Measurements from ENCODE around the gene DNA2.
"Not testable (repeated sequence)": the region's sequence is repeated elsewhere in the genome, so short reads cannot be mapped to it uniquely, and the experiment has no call there.

The DNA2 gene, protein sequence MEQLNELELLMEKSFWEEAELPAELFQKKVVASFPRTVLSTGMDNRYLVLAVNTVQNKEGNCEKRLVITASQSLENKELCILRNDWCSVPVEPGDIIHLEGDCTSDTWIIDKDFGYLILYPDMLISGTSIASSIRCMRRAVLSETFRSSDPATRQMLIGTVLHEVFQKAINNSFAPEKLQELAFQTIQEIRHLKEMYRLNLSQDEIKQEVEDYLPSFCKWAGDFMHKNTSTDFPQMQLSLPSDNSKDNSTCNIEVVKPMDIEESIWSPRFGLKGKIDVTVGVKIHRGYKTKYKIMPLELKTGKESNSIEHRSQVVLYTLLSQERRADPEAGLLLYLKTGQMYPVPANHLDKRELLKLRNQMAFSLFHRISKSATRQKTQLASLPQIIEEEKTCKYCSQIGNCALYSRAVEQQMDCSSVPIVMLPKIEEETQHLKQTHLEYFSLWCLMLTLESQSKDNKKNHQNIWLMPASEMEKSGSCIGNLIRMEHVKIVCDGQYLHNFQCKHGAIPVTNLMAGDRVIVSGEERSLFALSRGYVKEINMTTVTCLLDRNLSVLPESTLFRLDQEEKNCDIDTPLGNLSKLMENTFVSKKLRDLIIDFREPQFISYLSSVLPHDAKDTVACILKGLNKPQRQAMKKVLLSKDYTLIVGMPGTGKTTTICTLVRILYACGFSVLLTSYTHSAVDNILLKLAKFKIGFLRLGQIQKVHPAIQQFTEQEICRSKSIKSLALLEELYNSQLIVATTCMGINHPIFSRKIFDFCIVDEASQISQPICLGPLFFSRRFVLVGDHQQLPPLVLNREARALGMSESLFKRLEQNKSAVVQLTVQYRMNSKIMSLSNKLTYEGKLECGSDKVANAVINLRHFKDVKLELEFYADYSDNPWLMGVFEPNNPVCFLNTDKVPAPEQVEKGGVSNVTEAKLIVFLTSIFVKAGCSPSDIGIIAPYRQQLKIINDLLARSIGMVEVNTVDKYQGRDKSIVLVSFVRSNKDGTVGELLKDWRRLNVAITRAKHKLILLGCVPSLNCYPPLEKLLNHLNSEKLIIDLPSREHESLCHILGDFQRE

DNA sequence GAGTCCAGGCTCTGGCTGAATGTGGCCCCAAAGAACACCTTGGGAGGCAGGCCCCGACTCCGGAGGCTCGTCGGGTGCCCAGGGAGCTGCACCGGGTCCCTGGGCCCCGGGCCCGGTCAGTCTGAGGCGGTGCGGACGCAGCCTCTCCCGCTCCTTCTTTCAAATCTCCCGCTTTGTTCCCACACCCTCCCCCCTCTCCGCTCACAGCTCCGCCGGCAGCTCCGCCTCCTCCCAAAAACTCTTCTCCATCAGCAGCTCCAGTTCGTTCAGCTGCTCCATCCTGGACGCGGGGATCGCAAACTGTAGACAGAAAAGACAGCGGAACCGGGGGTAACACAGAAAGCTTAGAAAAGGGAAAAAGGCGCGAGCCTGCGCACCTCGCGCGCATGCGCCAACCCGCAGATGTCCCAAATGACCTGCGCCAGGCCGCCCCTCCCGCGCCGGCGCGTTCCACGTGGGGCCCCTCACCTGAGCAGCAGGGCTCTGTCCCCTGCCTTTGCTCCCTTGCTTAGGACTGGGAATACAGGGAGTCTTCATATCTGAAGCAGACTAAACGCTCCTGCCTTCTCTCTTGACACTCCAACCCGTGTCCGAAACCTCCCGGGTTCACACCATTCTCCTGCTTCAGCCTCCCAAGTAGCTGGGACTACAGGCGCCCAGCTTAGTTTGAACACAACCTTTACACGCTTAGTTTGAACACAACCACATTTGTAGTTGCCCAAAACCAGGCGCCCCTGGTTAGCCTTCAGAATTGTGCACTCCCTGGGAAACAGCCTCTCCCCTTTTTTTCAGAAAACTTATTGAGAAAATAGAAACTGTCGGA, at the start of gene DNA2:
Gene DNA2, minus strand, starts transcription at position 388 of the 823 bp plus-strand sequence. Its CDS starts 109 bp downstream, at position 279.
- peak; percentile 93 for DNase-seq

GRCh38 chr10:68518609-68519008, 46.8 kb upstream of the DNA2 start:
- not testable (repeated sequence) for DNase-seq

- DNase-seq: no peak
Observed at GRCh38 chr10:68517188-68517587, 45.4 kb upstream of the DNA2 start.

DNA sequence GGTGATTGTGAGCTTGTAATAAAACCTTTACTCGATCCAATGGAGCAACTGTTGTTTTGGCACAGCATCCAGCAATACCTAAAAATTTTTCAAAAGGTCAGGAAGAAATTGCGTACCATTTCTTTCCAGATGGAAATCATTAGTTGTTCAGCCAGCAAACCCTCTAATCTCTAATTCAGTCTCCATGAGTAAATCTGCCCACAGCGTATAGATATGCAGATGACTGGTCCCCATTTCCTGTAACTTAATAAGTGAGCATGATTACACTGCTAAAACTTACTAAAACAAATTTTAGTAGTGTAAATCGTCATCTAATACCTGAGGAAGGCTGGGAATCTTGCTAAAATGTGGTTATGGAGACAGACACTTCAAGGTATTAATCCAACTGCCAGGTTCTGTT, 45.0 kb upstream of the DNA2 start:
- no peak for DNase-seq

- DNase-seq: not testable (repeated sequence)
Observed at GRCh38 chr10:68516216-68516615, 44.4 kb upstream of the DNA2 start.

DNA sequence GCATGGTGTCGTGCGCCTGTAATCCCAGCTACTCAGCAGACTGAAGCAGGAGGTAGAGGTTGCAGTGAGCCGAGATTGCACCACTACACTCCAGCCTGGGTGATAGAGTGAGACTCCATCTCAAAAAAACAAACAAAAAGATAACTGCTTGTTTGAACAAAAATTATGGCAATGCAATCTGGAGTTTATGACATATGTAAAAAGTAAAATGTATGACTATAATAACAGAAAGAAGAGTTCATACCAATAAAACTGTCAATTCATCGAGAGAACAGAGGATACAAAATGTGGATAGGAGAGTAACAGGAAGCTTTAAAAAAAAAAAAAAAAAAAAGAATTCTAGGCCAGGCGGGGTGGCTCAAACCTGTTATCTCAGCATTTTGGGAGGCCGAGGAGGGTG, 36.3 kb upstream of the DNA2 start:
- no peak for DNase-seq

- no peak for DNase-seq
Observed at GRCh38 chr10:68506411-68506810, 34.6 kb upstream of the DNA2 start.

GRCh38 chr10:68502846-68503245, 31.1 kb upstream of the DNA2 start:
- no peak for DNase-seq

GRCh38 chr10:68501691-68502090, 29.9 kb upstream of the DNA2 start:
- DNase-seq: no peak

DNA sequence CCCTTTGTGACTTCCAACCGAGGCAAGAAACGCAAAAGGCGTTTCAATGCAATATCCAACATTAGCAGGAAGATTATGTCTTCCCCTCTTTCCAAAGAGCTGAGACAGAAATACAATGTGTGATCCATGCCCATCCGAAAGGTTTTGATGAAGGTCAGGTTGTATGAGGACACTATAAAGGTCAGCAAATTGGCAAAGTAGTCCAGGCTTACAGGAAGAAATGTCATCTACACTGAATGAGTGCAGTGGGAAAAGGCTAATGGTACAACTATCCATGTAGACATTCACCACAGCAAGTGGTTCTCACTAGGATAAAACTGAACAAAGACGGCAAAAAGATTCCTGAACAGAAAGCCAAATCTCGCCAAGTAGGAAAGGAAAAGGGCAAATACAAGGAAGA, 27.8 kb upstream of the DNA2 start:
- no peak for DNase-seq

- no peak for DNase-seq
Observed at GRCh38 chr10:68496072-68496471, 24.3 kb upstream of the DNA2 start.

- DNase-seq: no peak
Observed at GRCh38 chr10:68492118-68492517, 20.3 kb upstream of the DNA2 start.

GRCh38 chr10:68489919-68490318, 18.1 kb upstream of the DNA2 start:
- peak; percentile 68 for DNase-seq

GRCh38 chr10:68474021-68474420, 2.2 kb upstream of the DNA2 start:
- no peak for DNase-seq

GRCh38 chr10:68471063-68471585, 649 bp downstream of the DNA2 start:
- DNase-seq: no peak

DNA sequence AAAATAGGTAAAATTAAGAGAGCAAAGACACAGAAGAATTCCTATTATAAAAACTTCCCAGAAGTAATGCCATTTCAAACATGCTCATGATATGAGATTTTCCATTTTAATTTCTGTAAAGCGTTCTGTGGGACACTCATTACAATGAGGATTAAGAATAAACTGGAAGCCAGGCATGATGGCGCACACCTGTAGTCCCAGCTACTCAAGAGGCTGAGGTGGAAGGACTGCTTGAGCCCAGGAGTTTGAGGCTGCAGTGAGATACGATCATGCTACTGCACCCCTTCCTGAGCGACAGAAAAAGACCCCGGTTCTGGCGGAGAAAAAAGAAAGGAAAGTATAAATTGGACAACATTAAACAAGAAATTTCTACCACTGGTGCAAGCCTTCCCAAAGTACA, 1.5 kb downstream of the DNA2 start:
- DNase-seq: no peak

GRCh38 chr10:68469838-68470237, 1.9 kb downstream of the DNA2 start:
- no peak for DNase-seq

DNA sequence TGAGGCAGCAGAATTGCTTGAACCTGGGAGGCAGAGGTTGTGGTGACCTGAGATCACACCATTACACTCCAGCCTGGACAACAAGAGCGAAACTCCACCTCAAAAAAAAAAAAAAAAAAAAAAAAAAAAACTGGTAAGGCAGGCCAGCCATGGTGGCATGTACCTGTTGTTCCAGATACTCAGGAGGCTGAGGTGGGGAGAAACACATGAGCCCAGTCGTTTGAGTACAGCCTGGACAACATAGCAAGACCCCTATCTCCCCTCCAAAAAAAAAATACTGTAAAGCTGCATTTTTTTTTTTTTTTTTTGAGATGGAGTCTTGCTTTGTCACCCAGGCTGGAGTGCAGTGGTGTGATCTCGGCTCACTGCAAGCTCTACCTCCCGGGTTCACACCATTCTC, 7.0 kb downstream of the DNA2 start:
- DNase-seq: not testable (repeated sequence)

GRCh38 chr10:68463365-68464093, 8.2 kb downstream of the DNA2 start:
- no peak for DNase-seq

DNA sequence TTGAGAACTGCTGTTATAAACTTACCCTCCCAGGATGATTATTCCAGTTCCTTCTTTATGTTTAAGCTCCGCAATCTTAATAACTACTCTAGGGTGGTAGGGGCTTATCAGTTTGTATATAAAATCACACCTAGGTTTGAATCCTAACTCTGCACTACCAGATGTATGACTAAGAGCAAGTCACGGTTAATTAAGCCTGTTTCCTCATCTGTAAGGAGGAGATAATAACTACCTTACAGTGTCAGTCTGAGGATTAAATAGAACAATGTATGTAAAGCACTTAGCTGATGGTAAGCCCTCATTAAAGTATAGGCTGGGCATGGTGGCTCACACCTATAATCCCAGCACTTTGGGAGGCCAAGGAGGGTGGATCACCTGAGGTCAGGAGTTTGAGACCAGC, 9.2 kb downstream of the DNA2 start:
- no peak for DNase-seq

DNA sequence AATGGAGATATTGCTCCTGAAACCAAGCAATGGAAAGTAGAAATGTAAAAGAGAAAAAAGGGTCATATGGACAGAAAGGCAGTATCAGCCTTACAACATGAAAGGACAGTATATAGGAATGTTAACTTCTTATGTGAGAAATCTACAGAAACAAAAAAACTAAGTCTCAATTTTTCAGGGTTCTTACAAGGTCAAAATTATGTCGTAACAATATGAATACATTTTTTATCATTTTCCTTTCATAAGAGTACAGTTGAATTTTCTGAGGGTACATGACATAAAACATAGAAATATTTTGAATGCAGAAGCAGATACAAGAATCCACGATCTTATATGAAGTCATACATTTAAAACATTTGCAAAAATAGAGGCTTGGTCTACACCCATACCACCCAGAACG, 10.7 kb downstream of the DNA2 start:
- no peak for DNase-seq

GRCh38 chr10:68449698-68450097, 22.1 kb downstream of the DNA2 start:
- DNase-seq: not testable (repeated sequence)

Measured in activated CD4-positive, alpha-beta T cell treated with anti-CD3 and anti-CD28 coated beads, Interleukin-10, Interleukin-2, amounts not matched to agents 100 ng/mL and 50 ng/mL, durations not matched to agents 16 hours and 8 hours (primary cell).